ENCODE results near the gene PELO.

PELO gene

GRCh38 chr5:52791366-52791765, 3.6 kb downstream of the PELO start:
- Mint-ChIP-seq H3K27ac (no peak overlapping the region), H3K4me1 (peaks cover 22% of the 10 kb centered on the region), H3K9me3 (no peaks in the 10 kb centered on the region), H3K4me3 (no peak overlapping the region), H3K36me3 (ENCODE audit: low read depth) (no peaks in the 10 kb centered on the region), H3K27me3 (ENCODE audit: low read depth, poor library complexity) (peaks cover 17% of the 10 kb centered on the region)
- TF ChIP-seq CTCF (IDR thresholded peaks at IDR 0.05): no peak
- no peak for DNase-seq

- Mint-ChIP-seq H3K4me1 (peaks cover 28% of the 10 kb centered on the region), H3K27ac (no peak overlapping the region), H3K4me3 (no peak overlapping the region), H3K9me3 (no peaks in the 10 kb centered on the region), H3K36me3 (ENCODE audit: low read depth) (no peaks in the 10 kb centered on the region), H3K27me3 (ENCODE audit: low read depth, poor library complexity) (peaks cover 3% of the 10 kb centered on the region)
- TF ChIP-seq CTCF (IDR thresholded peaks at IDR 0.05): no peak
- DNase-seq: no peak
Observed at GRCh38 chr5:52794519-52794918, 6.8 kb downstream of the PELO start.

GRCh38 chr5:52796031-52796430, 8.3 kb downstream of the PELO start:
- no peak overlapping the region for H3K27ac Mint-ChIP-seq

GRCh38 chr5:52796516-52797103, 8.9 kb downstream of the PELO start:
- Mint-ChIP-seq H3K4me3 (no peak overlapping the region), H3K27ac (no peak overlapping the region)
- TF ChIP-seq CTCF (IDR thresholded peaks at IDR 0.05): no peak

More at GRCh38 chr5:52796031-52796430, 8.3 kb downstream of the PELO start:
- no peak for DNase-seq
- Mint-ChIP-seq H3K36me3 (ENCODE audit: low read depth) (no peaks in the 10 kb centered on the region), H3K4me1 (peaks cover 33% of the 10 kb centered on the region), H3K9me3 (no peaks in the 10 kb centered on the region), H3K27me3 (ENCODE audit: low read depth, poor library complexity) (no peaks in the 10 kb centered on the region), H3K4me3 (no peak overlapping the region)
- TF ChIP-seq CTCF (IDR thresholded peaks at IDR 0.05): no peak

GRCh38 chr5:52798938-52799337, 11.2 kb downstream of the PELO start:
- Mint-ChIP-seq H3K4me3 (peak overlapping the region; percentile 96), H3K4me1 (peaks cover 59% of the 10 kb centered on the region), H3K9me3 (no peaks in the 10 kb centered on the region), H3K27ac (peak overlapping the region; percentile 100), H3K27me3 (ENCODE audit: low read depth, poor library complexity) (no peaks in the 10 kb centered on the region), H3K36me3 (ENCODE audit: low read depth) (no peaks in the 10 kb centered on the region)
- TF ChIP-seq CTCF (IDR thresholded peaks at IDR 0.05): no peak
- DNase-seq: no peak

More at GRCh38 chr5:52796516-52797103, 8.9 kb downstream of the PELO start:
- no peak for DNase-seq
- no peaks in the 10 kb centered on the region for H3K27me3 Mint-ChIP-seq (ENCODE audit: low read depth, poor library complexity)
- H3K36me3 Mint-ChIP-seq (ENCODE audit: low read depth): no peaks in the 10 kb centered on the region
- peaks cover 38% of the 10 kb centered on the region for H3K4me1 Mint-ChIP-seq
- no peaks in the 10 kb centered on the region for H3K9me3 Mint-ChIP-seq

- Mint-ChIP-seq H3K36me3 (ENCODE audit: low read depth) (peaks cover 4% of the 10 kb centered on the region), H3K4me3 (peak overlapping the region; percentile 96), H3K27ac (peak overlapping the region; percentile 100), H3K9me3 (no peaks in the 10 kb centered on the region), H3K27me3 (ENCODE audit: low read depth, poor library complexity) (no peaks in the 10 kb centered on the region), H3K4me1 (peaks cover 64% of the 10 kb centered on the region)
- peak; percentile 68 for DNase-seq
- no peak for TF ChIP-seq CTCF (IDR thresholded peaks at IDR 0.05)
Observed at GRCh38 chr5:52799358-52799982, 11.8 kb downstream of the PELO start.

All from nephron progenitor cell (in vitro differentiated cells).